B cell (primary cell): Measurements from ENCODE around the gene RNU6-7. TPM values are rescaled to one million over a fixed set of nuclear protein-coding genes. Genes with fewer than 3 reads are reported as not detected.
A peak's percentile ranks its signal among the peaks of the same experiment; 100 is the strongest.

Experiments
- ATAC-seq: fragments of 200-7000 bp; cut with Tn5 transposase; one replicate; pipeline ENCODE4 v1.10.0; 2021; ENCODE audit warnings: low read depth, mild to moderate bottlenecking, moderate number of reproducible peaks, moderate library complexity
- CTCF ChIA-PET: fragments of 350-600 bp; sonication (Branson Sonifier 250); formaldehyde crosslinking; loops from one replicate; lab custom pipeline; 2021; ENCODE audit warnings: antibody characterized with exemption, inconsistent platforms; lab: Charles Lee
- POLR2A ChIA-PET: fragments of 350-600 bp; sonication (Branson Sonifier 250); formaldehyde crosslinking; loops from one replicate; lab custom pipeline; 2021; ENCODE audit warnings: antibody characterized with exemption; lab: Charles Lee
- DNase-seq: peaks from one replicate; pipeline ENCODE4 v3.0.0; 2013
- H2AFZ ChIP-seq: 2 replicates; pipeline ENCODE4 v1.6.1; 2012; ENCODE audit warnings: mild to moderate bottlenecking, low read depth, low read length; ENCODE audit not compliant: insufficient read depth, poor library complexity, severe bottlenecking
- H3K27ac ChIP-seq, 2 donors: 1 replicate in 1 of 2; 2 replicates in 1 of 2; pipeline ENCODE4 v1.5.1; 2012 to 2013; ENCODE audit warnings: low read length in 2 of 2, mild to moderate bottlenecking in 2 of 2, moderate library complexity in 1 of 2
- H3K27me3 ChIP-seq, 4 experiments: fragments of 200-600 bp in 1 of 4; sonication (generic) in 1 of 4; replicated peaks in 1 of 4; 1 replicate in 2 of 4; 2 replicates in 2 of 4; pipeline versions ENCODE4 v1.6.1 to v1.7.0; 2013 to 2016; ENCODE audit warnings: low read length in 3 of 4, mild to moderate bottlenecking in 2 of 4, mixed read lengths in 1 of 4, moderate library complexity in 1 of 4; ENCODE audit not compliant: insufficient read depth in 4 of 4, control insufficient read depth in 3 of 4; ENCODE audit errors: control extremely low read depth in 1 of 4
- H3K36me3 ChIP-seq, 2 experiments: replicated peaks in 1 of 2; 1 replicate in 1 of 2; 2 replicates in 1 of 2; pipeline versions ENCODE4 v1.6.1 to v1.7.1; 2013; ENCODE audit warnings: low read length in 1 of 2; ENCODE audit not compliant: insufficient read depth in 2 of 2, control insufficient read depth in 1 of 2; ENCODE audit errors: control extremely low read depth in 1 of 2, extremely low read depth in 1 of 2
- H3K4me1 ChIP-seq, 2 donors: fragments of 200-600 bp in 1 of 2; sonication (generic) in 1 of 2; 1 replicate in 1 of 2; 2 replicates in 1 of 2; pipeline versions ENCODE4 v1.5.1 to v1.6.1; 2013 to 2017; ENCODE audit warnings: low read length in 2 of 2; ENCODE audit not compliant: control insufficient read depth in 2 of 2, insufficient read depth in 2 of 2
- H3K4me2 ChIP-seq: replicated peaks from 2 replicates; pipeline ENCODE3; 2012; ENCODE audit warnings: mild to moderate bottlenecking, low read depth, low read length; ENCODE audit not compliant: poor library complexity, severe bottlenecking
- H3K4me3 ChIP-seq, 5 experiments: fragments of 200-600 bp in 1 of 5; sonication (generic) in 1 of 5; 1 replicate in 3 of 5; 2 replicates in 2 of 5; pipeline versions ENCODE4 v1.5.1 to v1.7.0; 2011 to 2016; ENCODE audit warnings: low read length in 4 of 5, mild to moderate bottlenecking in 4 of 5, low read depth in 2 of 5, control low read depth in 1 of 5, moderate library complexity in 1 of 5; ENCODE audit not compliant: insufficient read depth in 1 of 5; ENCODE audit errors: control extremely low read depth in 1 of 5, extremely low read depth in 1 of 5
- H3K79me2 ChIP-seq: fragments of 200-600 bp; sonication (generic); one replicate; pipeline ENCODE4 v1.6.0; 2016; ENCODE audit warnings: low read length; ENCODE audit not compliant: control insufficient read depth, insufficient read depth
- H3K9ac ChIP-seq: fragments of 200-600 bp; sonication (generic); 2 replicates; pipeline ENCODE4 v1.6.1; 2017; ENCODE audit warnings: mild to moderate bottlenecking, low read length, moderate library complexity
- H3K9me3 ChIP-seq, 3 donors: one replicate each; pipeline versions ENCODE4 v1.6.1 to v1.7.1; 2013; ENCODE audit warnings: low read length in 2 of 3; ENCODE audit not compliant: control insufficient read depth in 2 of 3, insufficient read depth in 1 of 3; ENCODE audit errors: control extremely low read depth in 1 of 3
- H4K20me1 ChIP-seq: 2 replicates; pipeline ENCODE4 v1.6.0; 2012; ENCODE audit warnings: mild to moderate bottlenecking, low read length; ENCODE audit not compliant: insufficient read depth, control insufficient read depth, poor library complexity, severe bottlenecking
- H3K27ac Mint-ChIP-seq: one replicate; pipeline ENCODE4 v1.8.0; 2021; ENCODE audit warnings: mixed read lengths
- H3K27me3 Mint-ChIP-seq: one replicate; pipeline ENCODE4 v1.8.0; 2021; ENCODE audit warnings: mixed read lengths
- H3K4me1 Mint-ChIP-seq: one replicate; pipeline ENCODE4 v1.8.0; 2021; ENCODE audit warnings: mixed read lengths
- H3K4me3 Mint-ChIP-seq: one replicate; pipeline ENCODE4 v1.8.0; 2021; ENCODE audit warnings: mixed read lengths
- H3K9me3 Mint-ChIP-seq: one replicate; pipeline ENCODE4 v1.8.0; 2022; ENCODE audit warnings: mixed read lengths; ENCODE audit not compliant: insufficient read depth
- CTCF ChIP-seq: fragments of 200-600 bp; IDR thresholded peaks from one replicate; pipeline ENCODE4 v1.8.0; 2022; ENCODE audit warnings: antibody characterized with exemption, mild to moderate bottlenecking
- EZH2 ChIP-seq: IDR thresholded peaks from 2 replicates; pipeline ENCODE4 v1.6.1; 2012; ENCODE audit warnings: borderline replicate concordance, low read depth, mild to moderate bottlenecking, moderate library complexity, low read length; ENCODE audit not compliant: insufficient read depth, poor library complexity, severe bottlenecking
- whole genome bisulfite sequencing: methylation state at CpG from one replicate; pipeline ENCODE4 v1.1.5; 2013; ENCODE audit warnings: missing lambda C conversion rate; ENCODE audit not compliant: insufficient coverage; 5-methylcytosine and 5-hydroxymethylcytosine counted together
- intact Hi-C: fragments of 100-400 bp; cut with micrococcal nuclease; formaldehyde crosslinking; loops from one replicate; pipeline ENCODE4 v1.10.0; 2022
- polyA plus RNA-seq: library from polyadenylated mRNA; depleted of rRNA; stranded (reverse); fragments of >200 nt; gene quantifications from 2 replicates; pipeline ENCODE4 v1.2.3, GENCODE V29; 2012
- total RNA-seq, 2 donors: library from RNA; stranded (reverse); fragments of 120-200 nt in 1 of 2; gene quantifications; 1 replicate in 1 of 2; 2 replicates in 1 of 2; pipeline versions ENCODE4 v1.2.3 to v1.2.4, GENCODE V29; 2013 to 2022

The RNU6-7 gene
- total and polyA plus RNA-seq, 2 donors (not counting 1 experiment from before 2014, with no cell fraction given): not detected

DNA sequence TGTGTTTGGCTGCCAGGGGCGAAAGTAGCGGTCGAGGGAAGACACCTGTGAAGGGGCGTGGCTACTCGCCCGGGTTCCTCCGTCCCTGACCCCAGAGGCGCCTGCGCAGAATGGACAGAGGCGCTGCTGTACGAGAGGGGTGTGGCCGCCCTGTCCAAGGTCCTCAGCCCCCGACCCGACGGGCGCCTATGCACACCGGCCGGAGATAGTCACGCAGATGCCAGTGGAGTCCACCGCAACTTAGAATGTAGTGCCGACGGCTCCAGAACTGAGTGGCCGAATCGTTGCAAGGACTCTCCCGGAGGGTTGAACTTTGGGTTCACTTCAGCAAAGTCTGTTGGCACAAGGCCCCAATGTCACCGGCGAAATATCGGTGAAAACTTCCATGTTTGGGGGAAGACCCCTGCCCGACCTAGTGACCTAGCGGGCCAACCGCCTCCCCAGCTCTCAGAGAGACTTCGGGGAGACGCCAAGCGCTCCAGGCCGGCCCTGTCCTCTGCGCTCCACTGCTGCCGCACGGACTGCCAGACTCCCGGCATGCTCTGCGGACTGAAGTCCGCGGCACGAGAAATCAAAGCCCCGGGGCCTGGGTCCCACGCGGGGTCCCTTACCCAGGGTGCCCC, 541 bp upstream of the RNU6-7 start:
- H2AFZ ChIP-seq: peak overlapping the region; percentile 86
- no peaks in the 10 kb centered on the region for H3K9me3 Mint-ChIP-seq
- intact Hi-C loops: loop anchor here (2.0 to 10.0 kb wide), 4 partner anchors 47 to 1174 kb away; partner anchors contain the start of genes AP4S1, DTD2, HECTD1 and STRN3
- H3K9ac ChIP-seq: peak overlapping the region; percentile 93
- H3K27ac ChIP-seq: peak overlapping the region; percentile 99
- peak overlapping the region; percentile 77 for H3K4me2 ChIP-seq
- WGBS: under 1% methylated on average over 46 of the region's 46 CpGs
- no peaks in the 10 kb centered on the region for H3K27me3 ChIP-seq
- peak overlapping the region; percentile 92 for H3K4me3 Mint-ChIP-seq
- TF ChIP-seq CTCF (no peak), EZH2 (no peak)
- peak overlapping the region; percentile 84 to 88 (median 87) for H3K4me3 ChIP-seq
- H4K20me1 ChIP-seq: no peaks in the 10 kb centered on the region
- ATAC-seq (peak; percentile 65), DNase-seq (peak; percentile 92)
- peaks cover 44% of the 10 kb centered on the region for H3K4me1 Mint-ChIP-seq
- POLR2A ChIA-PET: interaction anchor here (2.4 kb wide), 1 partner anchor 124 kb away, joined by 33 read pairs; the partner anchor contains the start of gene ARHGAP5
- no peaks in the 10 kb centered on the region for H3K27me3 Mint-ChIP-seq
- CTCF ChIA-PET: interaction anchor here (1.4 to 2.5 kb wide), 2 partner anchors 125 to 994 kb away, joined by 3 to 13 read pairs; partner anchors contain the start of genes ARHGAP5 and HECTD1
- no peaks in the 10 kb centered on the region for H3K9me3 ChIP-seq
- no peaks in the 10 kb centered on the region for H3K36me3 ChIP-seq
- H3K27ac Mint-ChIP-seq: peak overlapping the region; percentile 99
- H3K79me2 ChIP-seq: no peaks in the 10 kb centered on the region
- peaks cover 13 to 27% of the 10 kb centered on the region in 2 donors for H3K4me1 ChIP-seq
